ENCODE results near the gene DVL2. TPM values are rescaled to one million over a fixed set of nuclear protein-coding genes. Genes with fewer than 3 reads are reported as not detected.
A peak's percentile ranks its signal among the peaks of the same experiment; 100 is the strongest.

Gene DVL2
- total RNA-seq, 1 experiment from 2014 or later, result 82.9 TPM

- Histone ChIP-seq H2BK5ac (ENCODE audit: insufficient read length, low read length) (no peak overlapping the region), H4K8ac (replicated peaks; ENCODE audit: insufficient read length, low read depth, low read length) (no peak overlapping the region), H3K23me2 (ENCODE audit: insufficient read length, low read depth, low read length, poor library complexity, severe bottlenecking) (peaks cover 7% of the 10 kb centered on the region), H2BK20ac (ENCODE audit: low read depth, low read length, poor library complexity, severe bottlenecking) (no peak overlapping the region), H4K5ac (ENCODE audit: insufficient read length, low read depth, low read length) (no peak overlapping the region), H3K4ac (ENCODE audit: low read depth, low read length) (no peak overlapping the region), H2AK5ac (ENCODE audit: insufficient read length, low read length) (no peak overlapping the region), H3K4me1 (ENCODE audit: insufficient read depth, low read length) (no peaks in the 10 kb centered on the region), H3K18ac (ENCODE audit: insufficient read length, low read depth, low read length) (no peak overlapping the region), H3T11ph (ENCODE audit: low read length) (no peak overlapping the region), H2BK120ac (ENCODE audit: low read depth, low read length, poor library complexity, severe bottlenecking) (no peak overlapping the region), H3K14ac (ENCODE audit: insufficient read depth, low read length) (no peak overlapping the region), H3K23ac (ENCODE audit: insufficient read length, low read depth, low read length) (no peak overlapping the region), H3K27ac (ENCODE audit: insufficient read length, low read depth, low read length) (no peak overlapping the region), H3K79me2 (ENCODE audit: insufficient read depth, low read length) (peaks cover 15% of the 10 kb centered on the region; the same call in 1 of the 2 replicates), H3K56ac (ENCODE audit: insufficient read length, low read depth, low read length) (no peak overlapping the region), H3K79me1 (ENCODE audit: insufficient read depth, low read depth, low read length, poor library complexity, severe bottlenecking) (peaks cover 13% of the 10 kb centered on the region), H3K9me3 (ENCODE audit: control insufficient read depth, low read depth, low read length) (no peaks in the 10 kb centered on the region), H3K4me2 (ENCODE audit: insufficient read depth, insufficient read length, low read length) (peak overlapping the region; percentile 19), H2AFZ (ENCODE audit: low read length) (no peak overlapping the region), H2BK15ac (ENCODE audit: low read depth, low read length) (no peak overlapping the region), H2BK12ac (ENCODE audit: insufficient read length, low read depth, low read length) (no peak overlapping the region), H4K91ac (ENCODE audit: insufficient read length, low read depth, low read length) (no peak overlapping the region), H4K20me1 (ENCODE audit: control insufficient read depth, insufficient read depth, insufficient read length) (no peaks in the 10 kb centered on the region), H3K9ac (ENCODE audit: extremely low read depth, insufficient read length, low read length) (no peak overlapping the region), H3K27me3 (ENCODE audit: insufficient read depth, low read length) (no peaks in the 10 kb centered on the region)
- no peak for DNase-seq
- TF ChIP-seq CTCF (conservative IDR thresholded peaks at IDR 0.05), result no peak
- H3K9me3 Mint-ChIP-seq, result no peaks in the 10 kb centered on the region
- H3K27ac Mint-ChIP-seq, result no peak overlapping the region; a peak in 1 of 7 replicates
- H3K27me3 Mint-ChIP-seq (ENCODE audit: low read depth), result no peaks in the 10 kb centered on the region; the same call in 1 of the 2 replicates
- peaks cover 27 to 36% of the 10 kb centered on the region in 2 experiments for H3K4me1 Mint-ChIP-seq
- no CpG with 5 or more reads among the region's 5 CpGs for WGBS (ENCODE audit: extremely low coverage, insufficient read length, low lambda C conversion rate)
- H3K4me3 Mint-ChIP-seq, result peak overlapping the region; percentile 94 to 100; a peak in 4 of 5 replicates
- H3K36me3 Mint-ChIP-seq (ENCODE audit: insufficient read depth in 1 of 3, low read depth in 3 of 3), result peaks cover 53 to 75% (median 68%) of the 10 kb centered on the region in 3 experiments; a peak in 6 of 7 replicates
Measured at GRCh38 chr17:7232114-7232513, 2.2 kb downstream of the DVL2 start.

Measured in H9 (cell line).